ENCODE data around the gene SYCE1L.

- TF ChIP-seq CTCF (IDR thresholded peaks at IDR 0.05) (no peak), POLR2A (IDR thresholded peaks at IDR 0.05) (no peak)
These were observed 51.2 kb downstream of the SYCE1L start for GRCh38 chr16:77250400-77250799.
